Activated CD4-positive, alpha-beta memory T cell treated with anti-CD3 and anti-CD28 coated beads for 36 hours (primary cell): ENCODE results near the gene CGN. TPM values are rescaled to one million over a fixed set of nuclear protein-coding genes. Genes with fewer than 3 reads are reported as not detected.
A peak's percentile ranks its signal among the peaks of the same experiment; 100 is the strongest.

Source experiments
- CTCF ChIA-PET: fragments of 350-600 bp; sonication (Branson Sonifier 250); formaldehyde crosslinking; loops from one replicate; lab custom pipeline; 2021; ENCODE audit warnings: antibody characterized with exemption, inconsistent platforms; lab: Charles Lee
- POLR2A ChIA-PET: fragments of 350-600 bp; sonication (Branson Sonifier 250); formaldehyde crosslinking; loops from one replicate; lab custom pipeline; 2021; ENCODE audit warnings: antibody characterized with exemption; lab: Charles Lee
- DNase-seq: peaks from one replicate; pipeline ENCODE4 v3.0.0-alpha.2; 2020
- H3K27ac Mint-ChIP-seq: one replicate; pipeline ENCODE4 v1.8.0; 2021; ENCODE audit warnings: mixed read lengths
- H3K27me3 Mint-ChIP-seq: one replicate; pipeline ENCODE4 v1.8.0; 2021; ENCODE audit warnings: mixed read lengths
- H3K36me3 Mint-ChIP-seq: one replicate; pipeline ENCODE4 v1.8.0; 2021; ENCODE audit warnings: mixed read lengths
- H3K4me1 Mint-ChIP-seq: one replicate; pipeline ENCODE4 v1.8.0; 2021; ENCODE audit warnings: low read depth, mixed read lengths
- H3K4me3 Mint-ChIP-seq: one replicate; pipeline ENCODE4 v1.8.0; 2021; ENCODE audit warnings: mild to moderate bottlenecking, mixed read lengths
- H3K9me3 Mint-ChIP-seq: one replicate; pipeline ENCODE4 v1.8.0; 2021; ENCODE audit warnings: mixed read lengths
- intact Hi-C: fragments of 100-400 bp; cut with micrococcal nuclease; formaldehyde crosslinking; loops from one replicate; pipeline ENCODE4 v1.15.1; 2023
- total RNA-seq, 2 experiments: library from RNA; stranded (reverse); gene quantifications; one replicate each; pipeline ENCODE4 v1.2.3, GENCODE V29; 2021

The CGN gene
- total RNA-seq, 2 experiments from 2014 or later: 1.3 to 1.4 TPM

DNA sequence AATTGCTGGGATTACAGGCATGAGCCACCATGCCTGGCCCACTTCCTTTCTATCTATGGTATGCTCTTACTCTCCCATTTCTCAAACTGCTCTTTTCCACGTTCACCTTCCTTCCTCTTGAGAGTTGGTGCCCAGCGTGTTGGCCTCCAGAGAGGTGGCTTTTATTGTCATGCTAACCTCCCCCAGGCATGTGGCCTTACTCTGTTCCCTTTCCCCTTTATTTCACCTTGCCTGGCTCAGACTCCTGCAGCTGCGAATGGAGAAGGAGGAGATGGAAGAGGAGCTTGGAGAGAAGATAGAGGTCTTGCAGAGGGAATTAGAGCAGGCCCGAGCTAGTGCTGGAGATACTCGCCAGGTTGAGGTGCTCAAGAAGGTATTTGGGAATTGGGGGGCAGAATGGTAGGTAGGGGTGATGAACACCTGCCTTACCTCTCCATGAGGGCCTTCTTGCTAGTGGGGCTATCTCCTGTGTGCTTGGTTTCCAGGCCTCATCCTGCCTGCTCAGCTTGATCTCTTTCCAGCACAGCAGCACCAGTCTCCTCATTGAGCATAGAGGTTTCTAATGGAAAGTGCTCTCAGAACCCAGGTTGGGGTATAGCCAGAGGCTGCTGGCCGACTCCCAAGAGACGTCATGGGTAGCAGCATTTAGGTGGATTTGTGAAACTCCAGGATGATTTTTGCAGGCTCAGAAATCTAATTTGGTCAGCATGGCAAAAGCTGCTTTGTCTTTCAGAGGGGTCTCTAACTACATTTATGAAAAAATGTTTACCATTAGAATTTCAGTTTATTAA lies 15.7 kb downstream of the CGN start:
- no peaks in the 10 kb centered on the region for H3K4me1 Mint-ChIP-seq
- DNase-seq: no peak
- H3K27ac Mint-ChIP-seq: no peak overlapping the region
- ChIA-PET CTCF (no interaction called here), POLR2A (interaction anchor here (1.2 kb wide), 1 partner anchor 128 kb away, joined by 3 read pairs; no protein-coding TSS in a partner anchor)
- H3K36me3 Mint-ChIP-seq: no peaks in the 10 kb centered on the region
- H3K27me3 Mint-ChIP-seq: no peaks in the 10 kb centered on the region
- intact Hi-C loops: no loop called here
- H3K4me3 Mint-ChIP-seq: no peak overlapping the region
- no peaks in the 10 kb centered on the region for H3K9me3 Mint-ChIP-seq

DNA sequence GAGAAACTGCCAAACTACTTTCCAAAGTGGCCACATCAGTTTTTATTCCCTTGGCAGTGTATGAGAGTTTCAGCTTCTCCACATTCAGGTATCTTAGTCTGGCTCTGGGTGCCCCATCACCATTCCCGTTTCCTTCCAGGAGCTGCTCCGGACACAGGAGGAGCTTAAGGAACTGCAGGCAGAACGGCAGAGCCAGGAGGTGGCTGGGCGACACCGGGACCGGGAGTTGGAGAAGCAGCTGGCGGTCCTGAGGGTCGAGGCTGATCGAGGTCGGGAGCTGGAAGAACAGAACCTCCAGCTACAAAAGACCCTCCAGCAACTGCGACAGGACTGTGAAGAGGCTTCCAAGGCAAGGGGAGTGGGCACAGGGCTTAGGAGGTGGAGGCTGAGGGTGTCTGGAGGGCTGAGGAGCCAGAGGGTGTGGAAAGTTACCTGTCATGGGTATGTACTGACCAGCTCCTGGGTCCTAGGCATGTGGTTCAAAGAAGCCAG lies 18.1 kb downstream of the CGN start:
- H3K27me3 Mint-ChIP-seq: no peaks in the 10 kb centered on the region
- no peaks in the 10 kb centered on the region for H3K4me1 Mint-ChIP-seq
- ChIA-PET POLR2A (no interaction called here), CTCF (no interaction called here)
- H3K27ac Mint-ChIP-seq: no peak overlapping the region
- no peaks in the 10 kb centered on the region for H3K36me3 Mint-ChIP-seq
- intact Hi-C loops: no loop called here
- no peak overlapping the region for H3K4me3 Mint-ChIP-seq
- no peaks in the 10 kb centered on the region for H3K9me3 Mint-ChIP-seq
- DNase-seq: no peak

DNA sequence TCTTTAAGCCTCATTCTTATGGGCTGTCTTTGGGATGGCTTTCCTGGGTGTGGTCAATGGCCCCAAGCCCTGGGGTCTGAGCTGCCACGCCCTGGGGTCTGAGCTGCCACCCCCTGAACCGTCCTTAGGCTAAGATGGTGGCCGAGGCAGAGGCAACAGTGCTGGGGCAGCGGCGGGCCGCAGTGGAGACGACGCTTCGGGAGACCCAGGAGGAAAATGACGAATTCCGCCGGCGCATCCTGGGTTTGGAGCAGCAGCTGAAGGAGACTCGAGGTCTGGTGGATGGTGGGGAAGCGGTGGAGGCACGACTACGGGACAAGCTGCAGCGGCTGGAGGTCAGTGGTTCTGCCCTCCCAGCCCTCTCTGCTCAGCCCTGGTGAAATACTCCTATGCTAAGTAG lies 18.6 kb downstream of the CGN start:
- Mint-ChIP-seq H3K36me3 (no peaks in the 10 kb centered on the region), H3K27ac (no peak overlapping the region), H3K4me1 (no peaks in the 10 kb centered on the region), H3K27me3 (no peaks in the 10 kb centered on the region), H3K4me3 (no peak overlapping the region), H3K9me3 (no peaks in the 10 kb centered on the region)
- DNase-seq: no peak
- intact Hi-C loops: no loop called here
- CTCF ChIA-PET: no interaction called here
- POLR2A ChIA-PET: no interaction called here

DNA sequence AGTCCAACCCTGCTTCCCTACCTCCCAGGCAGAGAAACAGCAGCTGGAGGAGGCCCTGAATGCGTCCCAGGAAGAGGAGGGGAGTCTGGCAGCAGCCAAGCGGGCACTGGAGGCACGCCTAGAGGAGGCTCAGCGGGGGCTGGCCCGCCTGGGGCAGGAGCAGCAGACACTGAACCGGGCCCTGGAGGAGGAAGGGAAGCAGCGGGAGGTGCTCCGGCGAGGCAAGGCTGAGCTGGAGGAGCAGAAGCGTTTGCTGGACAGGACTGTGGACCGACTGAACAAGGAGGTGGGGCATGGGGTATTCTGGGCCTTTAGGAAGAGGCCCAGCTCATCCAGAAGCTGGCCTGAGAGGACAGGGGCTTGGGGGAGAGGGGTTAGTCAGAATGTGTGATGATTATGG lies 19.3 kb downstream of the CGN start:
- H3K27ac Mint-ChIP-seq: no peak overlapping the region
- no peaks in the 10 kb centered on the region for H3K27me3 Mint-ChIP-seq
- intact Hi-C loops: no loop called here
- no peaks in the 10 kb centered on the region for H3K4me1 Mint-ChIP-seq
- no peaks in the 10 kb centered on the region for H3K36me3 Mint-ChIP-seq
- POLR2A ChIA-PET: no interaction called here
- no peak overlapping the region for H3K4me3 Mint-ChIP-seq
- no peak for DNase-seq
- no peaks in the 10 kb centered on the region for H3K9me3 Mint-ChIP-seq
- CTCF ChIA-PET: interaction anchor here (1.3 kb wide), 1 partner anchor 86 kb away, joined by 3 read pairs; no protein-coding TSS in a partner anchor

DNA sequence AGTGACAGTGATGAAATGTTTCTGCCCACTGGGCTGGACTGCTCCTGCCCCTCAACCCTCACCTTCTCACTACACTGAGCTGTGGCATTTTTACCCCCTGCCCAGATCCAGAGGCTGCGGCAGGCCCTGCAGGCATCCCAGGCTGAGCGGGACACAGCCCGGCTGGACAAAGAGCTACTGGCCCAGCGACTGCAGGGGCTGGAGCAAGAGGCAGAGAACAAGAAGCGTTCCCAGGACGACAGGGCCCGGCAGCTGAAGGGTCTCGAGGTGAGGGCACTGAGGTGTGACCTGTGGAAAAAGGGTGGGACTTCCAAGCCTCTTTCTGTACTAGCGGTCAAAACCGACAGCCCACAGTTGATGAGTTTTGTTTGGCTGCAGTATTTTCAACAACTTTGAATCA lies 22.7 kb downstream of the CGN start:
- Mint-ChIP-seq H3K36me3 (no peaks in the 10 kb centered on the region), H3K27me3 (no peaks in the 10 kb centered on the region), H3K4me1 (no peaks in the 10 kb centered on the region), H3K4me3 (no peak overlapping the region), H3K9me3 (no peaks in the 10 kb centered on the region), H3K27ac (no peak overlapping the region)
- intact Hi-C loops: loop anchor here (2.0 kb wide), 2 partner anchors 201 to 303 kb away; no protein-coding TSS in a partner anchor
- ChIA-PET POLR2A (no interaction called here), CTCF (interaction anchor here (0.7 to 4.4 kb wide), 4 partner anchors 89 to 927 kb away, joined by 3 to 15 read pairs (median 11); no protein-coding TSS in a partner anchor)
- no peak for DNase-seq

DNA sequence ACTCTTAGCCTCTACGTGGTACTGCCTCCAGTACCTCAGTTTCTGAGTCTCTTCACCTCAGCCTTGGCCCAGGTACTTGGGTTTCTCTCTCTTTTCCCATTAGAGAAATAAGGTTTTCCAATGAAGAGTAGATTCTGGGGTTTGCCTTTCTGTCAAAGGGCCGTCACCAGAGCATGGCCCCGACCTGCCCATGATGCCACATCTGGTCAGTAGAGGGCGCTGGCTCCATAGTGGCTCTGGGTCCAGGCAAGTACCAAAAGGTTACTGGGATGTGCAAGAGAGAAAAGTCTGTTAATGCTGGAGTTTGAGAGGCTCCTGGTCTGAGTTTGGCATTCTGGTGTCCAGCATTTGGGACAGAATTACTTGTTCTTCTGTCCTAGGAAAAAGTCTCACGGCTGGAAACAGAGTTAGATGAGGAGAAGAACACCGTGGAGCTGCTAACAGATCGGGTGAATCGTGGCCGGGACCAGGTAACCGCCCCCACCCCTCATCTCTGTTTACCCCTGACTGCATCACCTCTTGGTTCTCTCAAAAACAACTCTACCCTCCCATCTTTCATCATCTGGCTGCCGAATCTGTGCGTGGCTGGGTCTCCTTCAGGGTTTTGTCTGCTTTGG lies 23.6 kb downstream of the CGN start:
- peak; percentile 88 for DNase-seq
- H3K9me3 Mint-ChIP-seq: no peaks in the 10 kb centered on the region
- ChIA-PET POLR2A (no interaction called here), CTCF (interaction anchor here (0.6 to 4.4 kb wide), 8 partner anchors 61 to 302 kb away, joined by 3 to 15 read pairs (median 4); no protein-coding TSS in a partner anchor)
- H3K4me1 Mint-ChIP-seq: peaks cover 2% of the 10 kb centered on the region
- H3K4me3 Mint-ChIP-seq: no peak overlapping the region
- no peaks in the 10 kb centered on the region for H3K36me3 Mint-ChIP-seq
- H3K27me3 Mint-ChIP-seq: no peaks in the 10 kb centered on the region
- intact Hi-C loops: loop anchor here (2.0 to 5.0 kb wide), 3 partner anchors 92 to 302 kb away; no protein-coding TSS in a partner anchor
- no peak overlapping the region for H3K27ac Mint-ChIP-seq

DNA sequence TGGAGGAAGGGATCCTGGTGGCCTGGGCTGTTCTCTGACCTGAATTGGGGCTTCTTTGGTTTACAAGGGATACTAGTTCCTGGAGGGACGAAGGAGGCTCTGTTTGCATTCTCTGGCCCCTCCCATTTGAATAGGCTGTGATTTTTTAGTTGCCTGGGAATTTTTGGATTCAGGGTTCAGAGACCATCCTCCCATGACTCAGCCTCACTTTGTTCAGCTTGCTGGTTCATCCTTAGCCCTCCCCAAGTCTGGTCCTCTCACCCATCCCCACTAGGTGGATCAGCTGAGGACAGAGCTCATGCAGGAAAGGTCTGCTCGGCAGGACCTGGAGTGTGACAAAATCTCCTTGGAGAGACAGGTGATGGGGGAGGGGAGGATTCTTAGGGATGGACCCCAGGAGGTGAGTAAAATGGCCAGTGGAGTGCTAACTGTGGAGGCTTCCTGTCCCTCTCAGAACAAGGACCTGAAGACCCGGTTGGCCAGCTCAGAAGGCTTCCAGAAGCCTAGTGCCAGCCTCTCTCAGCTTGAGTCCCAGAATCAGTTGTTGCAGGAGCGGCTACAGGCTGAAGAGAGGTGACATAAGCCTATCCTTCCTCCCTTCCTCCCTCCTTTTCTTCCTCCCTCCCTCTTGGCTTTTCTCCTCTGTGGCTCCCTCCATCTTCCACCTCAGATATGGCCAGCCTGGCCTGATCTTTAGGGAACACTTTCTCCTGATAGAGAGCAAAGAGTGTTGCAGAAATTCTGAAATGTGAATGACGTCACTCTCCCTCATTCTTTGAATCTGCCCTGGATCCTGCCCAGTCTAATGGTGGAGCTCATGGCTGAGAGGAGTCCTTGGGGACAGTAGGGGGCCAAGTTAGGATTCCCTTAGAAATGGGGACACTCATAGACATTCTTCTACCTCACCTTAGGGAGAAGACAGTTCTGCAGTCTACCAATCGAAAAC lies 24.4 kb downstream of the CGN start:
- CTCF ChIA-PET: interaction anchor here (0.6 to 4.4 kb wide), 8 partner anchors 62 to 301 kb away, joined by 3 to 15 read pairs (median 4); no protein-coding TSS in a partner anchor
- no peak for DNase-seq
- intact Hi-C loops: loop anchor here (2.0 to 5.0 kb wide), 3 partner anchors 93 to 301 kb away; no protein-coding TSS in a partner anchor
- Mint-ChIP-seq H3K4me1 (peaks cover 5% of the 10 kb centered on the region), H3K36me3 (no peaks in the 10 kb centered on the region), H3K27me3 (no peaks in the 10 kb centered on the region), H3K9me3 (no peaks in the 10 kb centered on the region), H3K4me3 (no peak overlapping the region), H3K27ac (no peak overlapping the region)
- POLR2A ChIA-PET: no interaction called here

DNA sequence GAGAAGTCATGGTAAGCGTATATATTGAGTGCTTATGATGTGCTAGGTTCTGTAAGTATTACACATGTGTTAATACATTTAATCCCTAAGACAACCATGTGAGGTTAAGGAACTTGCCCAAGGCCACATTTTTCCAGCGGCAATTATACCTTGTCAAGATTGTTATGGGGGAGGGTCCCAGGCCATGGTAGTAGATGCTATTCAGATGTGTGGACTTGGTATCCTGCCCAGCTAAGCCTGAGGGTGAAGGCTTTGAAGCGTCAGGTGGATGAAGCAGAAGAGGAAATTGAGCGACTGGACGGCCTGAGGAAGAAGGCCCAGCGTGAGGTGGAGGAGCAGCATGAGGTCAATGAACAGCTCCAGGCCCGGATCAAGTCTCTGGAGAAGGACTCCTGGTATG lies 25.3 kb downstream of the CGN start:
- Mint-ChIP-seq H3K27ac (no peak overlapping the region), H3K9me3 (no peaks in the 10 kb centered on the region), H3K36me3 (no peaks in the 10 kb centered on the region), H3K4me3 (no peak overlapping the region), H3K27me3 (no peaks in the 10 kb centered on the region), H3K4me1 (peaks cover 14% of the 10 kb centered on the region)
- ChIA-PET POLR2A (no interaction called here), CTCF (interaction anchor here (1.6 to 4.4 kb wide), 2 partner anchors 62 to 198 kb away, joined by 5 to 15 read pairs; no protein-coding TSS in a partner anchor)
- intact Hi-C loops: loop anchor here (5.0 kb wide), 1 partner anchor 94 kb away; no protein-coding TSS in a partner anchor
- DNase-seq: no peak

DNA sequence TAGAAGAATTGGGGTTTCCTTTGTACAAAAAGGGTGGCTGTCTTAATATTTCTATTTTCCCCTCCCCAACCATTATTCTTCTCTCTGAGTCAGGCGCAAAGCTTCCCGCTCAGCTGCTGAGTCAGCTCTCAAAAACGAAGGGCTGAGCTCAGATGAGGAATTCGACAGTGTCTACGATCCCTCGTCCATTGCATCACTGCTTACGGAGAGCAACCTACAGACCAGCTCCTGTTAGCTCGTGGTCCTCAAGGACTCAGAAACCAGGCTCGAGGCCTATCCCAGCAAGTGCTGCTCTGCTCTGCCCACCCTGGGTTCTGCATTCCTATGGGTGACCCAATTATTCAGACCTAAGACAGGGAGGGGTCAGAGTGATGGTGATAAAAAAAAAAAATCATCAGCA lies 25.9 kb downstream of the CGN start:
- intact Hi-C loops: loop anchor here (5.0 kb wide), 1 partner anchor 95 kb away; no protein-coding TSS in a partner anchor
- peaks cover 19% of the 10 kb centered on the region for H3K4me1 Mint-ChIP-seq
- no peak overlapping the region for H3K4me3 Mint-ChIP-seq
- ChIA-PET POLR2A (no interaction called here), CTCF (interaction anchor here (1.4 to 4.4 kb wide), 3 partner anchors 57 to 197 kb away, joined by 5 to 15 read pairs (median 5); no protein-coding TSS in a partner anchor)
- no peaks in the 10 kb centered on the region for H3K9me3 Mint-ChIP-seq
- no peaks in the 10 kb centered on the region for H3K36me3 Mint-ChIP-seq
- no peak overlapping the region for H3K27ac Mint-ChIP-seq
- no peaks in the 10 kb centered on the region for H3K27me3 Mint-ChIP-seq
- no peak for DNase-seq

DNA sequence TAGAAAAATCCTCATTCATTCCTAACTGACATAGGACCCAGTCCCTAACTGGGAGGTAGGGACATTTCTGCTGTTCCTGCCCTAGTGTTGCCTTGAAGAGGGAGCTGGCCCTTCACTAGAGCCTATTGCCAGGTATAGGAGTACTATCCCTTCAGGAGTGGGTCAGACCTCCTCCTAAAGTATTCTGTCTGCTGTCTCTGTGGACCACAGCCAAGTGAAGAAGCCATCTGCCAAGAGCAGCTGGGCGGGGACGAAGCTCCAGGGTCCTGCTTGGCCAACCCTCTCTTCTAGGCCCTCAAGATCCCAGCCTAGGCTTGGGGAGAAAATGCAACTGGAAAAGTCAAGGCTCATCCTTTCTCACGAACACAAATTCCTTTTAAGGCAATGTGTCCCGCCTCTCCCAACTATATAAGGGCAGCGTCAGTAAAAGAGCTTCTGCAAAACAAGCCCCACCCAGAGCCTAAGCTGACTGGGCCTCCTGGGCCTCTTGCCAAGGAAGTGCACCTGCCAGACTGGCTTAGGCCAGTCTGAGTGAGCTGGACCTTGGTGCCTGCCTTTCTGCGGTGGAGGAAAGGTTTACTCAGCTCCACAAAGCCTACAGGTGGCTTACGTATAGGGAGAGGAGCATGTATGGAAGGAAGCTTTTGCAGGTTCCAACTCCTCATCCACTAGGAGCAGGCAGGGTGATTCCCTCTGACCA lies 28.3 kb downstream of the CGN start:
- ChIA-PET POLR2A (interaction anchor here (0.8 to 0.9 kb wide), 2 partner anchors 11 to 66 kb away, joined by 3 read pairs; no protein-coding TSS in a partner anchor), CTCF (interaction anchor here (1.0 to 1.3 kb wide), 2 partner anchors 54 to 96 kb away, joined by 3 to 4 read pairs; no protein-coding TSS in a partner anchor)
- Mint-ChIP-seq H3K4me1 (peaks cover 19% of the 10 kb centered on the region), H3K27ac (no peak overlapping the region), H3K9me3 (no peaks in the 10 kb centered on the region), H3K4me3 (peak overlapping the region; percentile 85), H3K27me3 (no peaks in the 10 kb centered on the region), H3K36me3 (no peaks in the 10 kb centered on the region)
- DNase-seq: peak; percentile 68
- intact Hi-C loops: loop anchor here (1.0 to 5.0 kb wide), 2 partner anchors 80 to 97 kb away; partner anchors contain the start of gene POGZ
